Measurements from ENCODE around the gene ZNF274.
"Not testable (repeated sequence)": the region's sequence is repeated elsewhere in the genome, so short reads cannot be mapped to it uniquely, and the experiment has no call there.

Gene ZNF274

GRCh38 chr19:58237324-58237723 is 54.5 kb downstream of the ZNF274 start:
- H3K36me3 ChIP-seq: peaks cover 100% of the 10 kb centered on the region
- H3K9me3 ChIP-seq: peaks cover 99% of the 10 kb centered on the region
- H3K4me2 ChIP-seq: no peak overlapping the region
- H3K4me3 ChIP-seq: peak overlapping the region; percentile 7; the same call in 1 of the 2 replicates
- TF ChIP-seq Cebpa-rat (IDR thresholded peaks at IDR 0.05): no peak
- no peak overlapping the region for H3K27ac ChIP-seq
- H4K20me1 ChIP-seq: no peaks in the 10 kb centered on the region; the same call in 1 of the 2 replicates
- H3K9ac ChIP-seq: no peak overlapping the region
- no peaks in the 10 kb centered on the region for H3K4me1 ChIP-seq
- H3K27me3 ChIP-seq: no peaks in the 10 kb centered on the region

- peak overlapping the region; percentile 45 for H3K4me3 ChIP-seq
- no peak overlapping the region for H3K4me2 ChIP-seq
- H3K36me3 ChIP-seq: peaks cover 100% of the 10 kb centered on the region
- no peak for TF ChIP-seq Cebpa-rat (IDR thresholded peaks at IDR 0.05)
- no peak overlapping the region for H3K9ac ChIP-seq
- H3K9me3 ChIP-seq: peaks cover 100% of the 10 kb centered on the region
- H3K4me1 ChIP-seq: no peaks in the 10 kb centered on the region
- H3K27ac ChIP-seq: no peak overlapping the region
- no peaks in the 10 kb centered on the region; the same call in 1 of the 2 replicates for H4K20me1 ChIP-seq
- H3K27me3 ChIP-seq: no peaks in the 10 kb centered on the region
Observed at GRCh38 chr19:58243351-58243750, 60.5 kb downstream of the ZNF274 start.

- Histone ChIP-seq H3K27ac (no peak overlapping the region), H3K4me1 (no peaks in the 10 kb centered on the region), H3K4me2 (no peak overlapping the region), H3K9ac (no peak overlapping the region), H3K27me3 (no peaks in the 10 kb centered on the region), H4K20me1 (no peaks in the 10 kb centered on the region), H3K9me3 (peaks cover 100% of the 10 kb centered on the region), H3K36me3 (peaks cover 100% of the 10 kb centered on the region), H3K4me3 (peak overlapping the region; percentile 43)
- no peak for TF ChIP-seq Cebpa-rat (IDR thresholded peaks at IDR 0.05)
Observed at GRCh38 chr19:58248886-58249285, 66.0 kb downstream of the ZNF274 start.

GRCh38 chr19:58252102-58252685 is 69.3 kb downstream of the ZNF274 start:
- Histone ChIP-seq H3K9me3 (peaks cover 100% of the 10 kb centered on the region), H3K27ac (no peak overlapping the region), H3K4me1 (no peaks in the 10 kb centered on the region), H3K4me3 (peak overlapping the region; percentile 43), H3K4me2 (no peak overlapping the region), H4K20me1 (no peaks in the 10 kb centered on the region), H3K9ac (no peak overlapping the region), H3K36me3 (peaks cover 100% of the 10 kb centered on the region), H3K27me3 (peaks cover 4% of the 10 kb centered on the region; the same call in 1 of the 2 replicates)
- TF ChIP-seq Cebpa-rat (IDR thresholded peaks at IDR 0.05): no peak

- peak overlapping the region; percentile 44 for H3K4me3 ChIP-seq
- not testable (repeated sequence) for H4K20me1 ChIP-seq, H3K4me2 ChIP-seq, H3K4me1 ChIP-seq, H3K27ac ChIP-seq, H3K27me3 ChIP-seq, H3K9ac ChIP-seq
- H3K36me3 ChIP-seq: peaks cover 100% of the 10 kb centered on the region
- H3K9me3 ChIP-seq: peaks cover 100% of the 10 kb centered on the region
Observed at GRCh38 chr19:58258259-58258658, 75.4 kb downstream of the ZNF274 start.

- Histone ChIP-seq H3K36me3 (peaks cover 100% of the 10 kb centered on the region), H3K9ac (no peak overlapping the region), H4K20me1 (no peaks in the 10 kb centered on the region), H3K27ac (no peak overlapping the region), H3K4me3 (peak overlapping the region; percentile 46), H3K4me2 (no peak overlapping the region), H3K4me1 (no peaks in the 10 kb centered on the region), H3K9me3 (peaks cover 100% of the 10 kb centered on the region), H3K27me3 (no peaks in the 10 kb centered on the region)
- no peak for TF ChIP-seq Cebpa-rat (IDR thresholded peaks at IDR 0.05)
Observed at GRCh38 chr19:58261600-58261967, 78.7 kb downstream of the ZNF274 start.

GRCh38 chr19:58261968-58262921 is 79.4 kb downstream of the ZNF274 start:
- Histone ChIP-seq H3K27me3 (no peaks in the 10 kb centered on the region), H3K4me1 (no peaks in the 10 kb centered on the region), H3K27ac (no peak overlapping the region), H3K9ac (no peak overlapping the region), H4K20me1 (no peaks in the 10 kb centered on the region), H3K9me3 (peaks cover 100% of the 10 kb centered on the region), H3K4me2 (no peak overlapping the region), H3K4me3 (peak overlapping the region; percentile 46), H3K36me3 (peaks cover 100% of the 10 kb centered on the region)
- no peak for TF ChIP-seq Cebpa-rat (IDR thresholded peaks at IDR 0.05)

GRCh38 chr19:58262922-58263296 is 80.0 kb downstream of the ZNF274 start:
- no peak overlapping the region for H3K9ac ChIP-seq
- no peak for TF ChIP-seq Cebpa-rat (IDR thresholded peaks at IDR 0.05)
- no peaks in the 10 kb centered on the region for H3K27me3 ChIP-seq
- no peaks in the 10 kb centered on the region for H3K4me1 ChIP-seq
- no peak overlapping the region for H3K27ac ChIP-seq
- peak overlapping the region; percentile 46 for H3K4me3 ChIP-seq
- no peaks in the 10 kb centered on the region for H4K20me1 ChIP-seq
- H3K36me3 ChIP-seq: peaks cover 100% of the 10 kb centered on the region
- H3K9me3 ChIP-seq: peaks cover 100% of the 10 kb centered on the region
- H3K4me2 ChIP-seq: no peak overlapping the region

Measured in BLaER1 (cell line).